Measurements from ENCODE around the gene GHRL.
A peak's percentile ranks its signal among the peaks of the same experiment; 100 is the strongest.
"Not testable (repeated sequence)": the region's sequence is repeated elsewhere in the genome, so short reads cannot be mapped to it uniquely, and the experiment has no call there.

GHRL gene

GRCh38 chr3:10278501-10278900 lies 14.2 kb downstream of the GHRL start:
- H3K4me3 ChIP-seq (ENCODE audit: low read depth, low read length), result no peak overlapping the region

- H3K4me3 ChIP-seq (ENCODE audit: low read depth, low read length), result no peak overlapping the region
Observed at GRCh38 chr3:10277115-10277625, 15.6 kb downstream of the GHRL start.

GRCh38 chr3:10274601-10275000 lies 18.1 kb downstream of the GHRL start:
- H3K4me3 ChIP-seq (ENCODE audit: low read depth, low read length), result no peak overlapping the region

GRCh38 chr3:10273702-10274305 lies 18.9 kb downstream of the GHRL start:
- H3K4me3 ChIP-seq (ENCODE audit: low read depth, low read length), result no peak overlapping the region

GRCh38 chr3:10272977-10273376 lies 19.8 kb downstream of the GHRL start:
- no peak overlapping the region for H3K4me3 ChIP-seq (ENCODE audit: low read depth, low read length)

GRCh38 chr3:10272476-10272875 lies 20.3 kb downstream of the GHRL start:
- not testable (repeated sequence) for H3K4me3 ChIP-seq (ENCODE audit: low read depth, low read length)

- H3K4me3 ChIP-seq (ENCODE audit: low read depth, low read length), result no peak overlapping the region
Observed at GRCh38 chr3:10269443-10269842, 23.3 kb downstream of the GHRL start.

GRCh38 chr3:10268930-10269329 lies 23.8 kb downstream of the GHRL start:
- no peak overlapping the region for H3K4me3 ChIP-seq (ENCODE audit: low read depth, low read length)

GRCh38 chr3:10268116-10268515 lies 24.6 kb downstream of the GHRL start:
- H3K4me3 ChIP-seq (ENCODE audit: low read depth, low read length), result no peak overlapping the region

GRCh38 chr3:10266936-10267335 lies 25.8 kb downstream of the GHRL start:
- H3K4me3 ChIP-seq (ENCODE audit: low read depth, low read length), result not testable (repeated sequence)

- H3K4me3 ChIP-seq (ENCODE audit: low read depth, low read length), result no peak overlapping the region
Observed at GRCh38 chr3:10265833-10266232, 26.9 kb downstream of the GHRL start.

- no peak overlapping the region for H3K4me3 ChIP-seq (ENCODE audit: low read depth, low read length)
Observed at GRCh38 chr3:10263646-10264363, 28.9 kb downstream of the GHRL start.

GRCh38 chr3:10262027-10262426 lies 30.7 kb downstream of the GHRL start:
- no peak overlapping the region for H3K4me3 ChIP-seq (ENCODE audit: low read depth, low read length)

- H3K4me3 ChIP-seq (ENCODE audit: low read depth, low read length), result no peak overlapping the region
Observed at GRCh38 chr3:10260211-10260701, 32.5 kb downstream of the GHRL start.

- H3K4me3 ChIP-seq (ENCODE audit: low read depth, low read length), result no peak overlapping the region
Observed at GRCh38 chr3:10259798-10260197, 32.9 kb downstream of the GHRL start.

- H3K4me3 ChIP-seq (ENCODE audit: low read depth, low read length), result no peak overlapping the region
Observed at GRCh38 chr3:10259036-10259435, 33.7 kb downstream of the GHRL start.

GRCh38 chr3:10255835-10256234 lies 36.9 kb downstream of the GHRL start:
- no peak overlapping the region for H3K4me3 ChIP-seq (ENCODE audit: low read depth, low read length)

- H3K4me3 ChIP-seq (ENCODE audit: low read depth, low read length), result no peak overlapping the region
Observed at GRCh38 chr3:10253731-10254130, 39.0 kb downstream of the GHRL start.

- H3K4me3 ChIP-seq (ENCODE audit: low read depth, low read length), result no peak overlapping the region
Observed at GRCh38 chr3:10251006-10251405, 41.7 kb downstream of the GHRL start.

- peak overlapping the region; percentile 78 for H3K4me3 ChIP-seq (ENCODE audit: low read depth, low read length)
Observed at GRCh38 chr3:10249833-10250232, 42.9 kb downstream of the GHRL start.

- H3K4me3 ChIP-seq (ENCODE audit: low read depth, low read length), result peak overlapping the region; percentile 78
Observed at GRCh38 chr3:10248984-10249748, 43.6 kb downstream of the GHRL start.
